Transverse colon (tissue), 4 donors: Measurements from ENCODE around the gene TAC3.

Source experiments
- CTCF ChIP-seq, 5 experiments: fragments of 200-600 bp in 3 of 5; fragments of 450-650 bp in 2 of 5; sonication (generic) in 3 of 5; IDR thresholded peaks; 1 replicate in 2 of 5; 2 replicates in 3 of 5; pipeline ENCODE4 v1.5.1; 2016 to 2017; ENCODE audit warnings: antibody characterized with exemption in 5 of 5, inconsistent platforms in 3 of 5, mild to moderate bottlenecking in 2 of 5, moderate library complexity in 1 of 5
- EP300 ChIP-seq: sonication (generic); formaldehyde crosslinking; IDR thresholded peaks from one replicate; pipeline ENCODE4 v1.6.1; 2017; ENCODE audit warnings: antibody characterized with exemption, low read depth
- POLR2A ChIP-seq: fragments of 450-650 bp; IDR thresholded peaks from one replicate; pipeline ENCODE4 v1.6.1; 2016; ENCODE audit warnings: antibody characterized with exemption, mild to moderate bottlenecking, moderate library complexity
- POLR2AphosphoS5 ChIP-seq, 3 donors: sonication (generic); formaldehyde crosslinking; IDR thresholded peaks; one replicate each; pipeline ENCODE4 v1.6.1; 2016; ENCODE audit warnings: antibody characterized with exemption in 3 of 3

GRCh38 chr12:57039016-57039798, 22.9 kb upstream of the TAC3 start:
- TF ChIP-seq CTCF (IDR thresholded peaks at IDR 0.05) (no peak), EP300 (no peak), POLR2AphosphoS5 (IDR thresholded peaks at IDR 0.05) (no peak), POLR2A (no peak)
